Measurements from ENCODE around the gene TMEM109.

Gene TMEM109

GRCh38 chr11:60924110-60924905 lies 10.3 kb downstream of the TMEM109 start, which contains the start of gene TMEM132A:
TSS of gene TMEM132A (plus strand) at chr11:60924460. CDS start at chr11:60924634, 174 bp downstream.
- DNase-seq, result peak; percentile 24
- Mint-ChIP-seq H3K4me3 (peak within 1 kb of the TSS; percentile 54), H3K27ac (no peak within 1 kb of the TSS), H3K4me1 (peaks cover 26% of the 10 kb centered on the region), H3K9me3 (no peaks in the 10 kb centered on the region), H3K27me3 (peaks cover 23% of the 10 kb centered on the region), H3K36me3 (ENCODE audit: low read depth) (peaks cover 35% of the 10 kb centered on the region)
- ATAC-seq, result peak; percentile 16

GRCh38 chr11:60924906-60925853 lies 11.2 kb downstream of the TMEM109 start:
- Mint-ChIP-seq H3K27me3 (peaks cover 26% of the 10 kb centered on the region), H3K27ac (no peak overlapping the region), H3K4me1 (peaks cover 20% of the 10 kb centered on the region), H3K4me3 (peak overlapping the region; percentile 54), H3K9me3 (no peaks in the 10 kb centered on the region), H3K36me3 (ENCODE audit: low read depth) (peaks cover 26% of the 10 kb centered on the region)
- DNase-seq (no peak), ATAC-seq (no peak)

GRCh38 chr11:60925868-60926267 lies 11.9 kb downstream of the TMEM109 start:
- Mint-ChIP-seq H3K27ac (peak overlapping the region; percentile 22), H3K9me3 (no peaks in the 10 kb centered on the region), H3K4me1 (peaks cover 20% of the 10 kb centered on the region), H3K27me3 (peaks cover 26% of the 10 kb centered on the region), H3K36me3 (ENCODE audit: low read depth) (peaks cover 20% of the 10 kb centered on the region), H3K4me3 (no peak overlapping the region)
- ATAC-seq (peak; percentile 48), DNase-seq (no peak)

DNA sequence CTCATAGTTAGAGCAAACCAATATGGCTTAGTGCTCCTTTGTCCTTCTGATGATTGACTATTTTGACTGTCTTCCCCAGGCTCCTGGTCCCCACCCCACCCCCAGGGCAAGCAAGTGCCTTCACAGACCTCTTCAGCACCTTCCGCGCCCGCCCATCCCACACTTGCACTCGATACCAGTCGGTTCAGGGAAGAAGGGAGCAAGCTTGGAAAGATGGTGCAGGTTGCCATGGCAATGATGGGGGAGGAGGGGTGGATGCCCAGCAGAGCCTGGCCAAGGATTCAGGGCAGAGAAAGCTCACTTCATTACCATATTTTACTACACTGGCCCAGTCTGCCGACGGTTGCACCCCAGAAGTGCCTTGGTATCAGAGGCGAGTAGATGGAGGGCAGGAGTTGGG lies 12.5 kb downstream of the TMEM109 start:
- ATAC-seq (no peak), DNase-seq (no peak)
- Mint-ChIP-seq H3K4me1 (peaks cover 20% of the 10 kb centered on the region), H3K4me3 (no peak overlapping the region), H3K36me3 (ENCODE audit: low read depth) (peaks cover 13% of the 10 kb centered on the region), H3K27ac (no peak overlapping the region), H3K27me3 (peaks cover 26% of the 10 kb centered on the region), H3K9me3 (no peaks in the 10 kb centered on the region)

GRCh38 chr11:60927061-60927592 lies 13.2 kb downstream of the TMEM109 start:
- H3K9me3 Mint-ChIP-seq, result no peaks in the 10 kb centered on the region
- peaks cover 20% of the 10 kb centered on the region for H3K4me1 Mint-ChIP-seq
- no peak for DNase-seq
- H3K27ac Mint-ChIP-seq, result no peak overlapping the region
- H3K36me3 Mint-ChIP-seq (ENCODE audit: low read depth), result peaks cover 9% of the 10 kb centered on the region
- peaks cover 26% of the 10 kb centered on the region for H3K27me3 Mint-ChIP-seq
- no peak for ATAC-seq
- no peak overlapping the region for H3K4me3 Mint-ChIP-seq

GRCh38 chr11:60927600-60927999 lies 13.6 kb downstream of the TMEM109 start:
- ATAC-seq, result no peak
- peaks cover 26% of the 10 kb centered on the region for H3K27me3 Mint-ChIP-seq
- no peak overlapping the region for H3K27ac Mint-ChIP-seq
- no peaks in the 10 kb centered on the region for H3K9me3 Mint-ChIP-seq
- H3K4me3 Mint-ChIP-seq, result no peak overlapping the region
- no peak for DNase-seq
- peaks cover 6% of the 10 kb centered on the region for H3K36me3 Mint-ChIP-seq (ENCODE audit: low read depth)
- peaks cover 20% of the 10 kb centered on the region for H3K4me1 Mint-ChIP-seq

DNA sequence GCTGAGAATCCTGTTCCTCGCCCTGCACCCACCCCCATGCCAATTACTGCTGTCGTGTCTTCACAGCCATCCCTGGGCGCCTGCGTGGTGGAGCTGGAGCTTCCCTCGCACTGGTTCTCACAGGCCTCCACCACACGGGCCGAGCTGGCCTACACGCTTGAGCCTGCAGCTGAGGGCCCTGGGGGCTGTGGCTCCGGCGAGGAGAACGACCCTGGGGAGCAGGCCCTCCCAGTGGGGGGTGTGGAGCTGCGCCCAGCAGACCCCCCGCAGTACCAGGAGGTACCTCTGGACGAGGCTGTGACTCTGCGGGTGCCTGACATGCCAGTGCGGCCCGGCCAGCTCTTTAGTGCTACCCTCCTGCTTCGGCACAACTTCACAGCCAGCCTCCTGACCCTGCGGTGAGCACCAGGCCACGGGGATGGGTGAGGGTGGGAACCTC lies 14.6 kb downstream of the TMEM109 start:
- Mint-ChIP-seq H3K27ac (no peak overlapping the region), H3K27me3 (peaks cover 22% of the 10 kb centered on the region), H3K36me3 (ENCODE audit: low read depth) (peaks cover under 1% of the 10 kb centered on the region), H3K9me3 (no peaks in the 10 kb centered on the region), H3K4me3 (no peak overlapping the region), H3K4me1 (peaks cover 18% of the 10 kb centered on the region)
- DNase-seq (no peak), ATAC-seq (no peak)

- no peaks in the 10 kb centered on the region for H3K36me3 Mint-ChIP-seq (ENCODE audit: low read depth)
These were observed 15.8 kb downstream of the TMEM109 start for GRCh38 chr11:60929764-60930163.

GRCh38 chr11:60930394-60930793 lies 16.4 kb downstream of the TMEM109 start:
- ATAC-seq, result no peak
- no peak overlapping the region for H3K27ac Mint-ChIP-seq
- no peaks in the 10 kb centered on the region for H3K9me3 Mint-ChIP-seq
- peaks cover 8% of the 10 kb centered on the region for H3K4me1 Mint-ChIP-seq
- H3K4me3 Mint-ChIP-seq, result no peak overlapping the region
- no peak for DNase-seq
- H3K27me3 Mint-ChIP-seq, result peaks cover 16% of the 10 kb centered on the region
- H3K36me3 Mint-ChIP-seq (ENCODE audit: low read depth), result no peaks in the 10 kb centered on the region

More at GRCh38 chr11:60929764-60930163, 15.8 kb downstream of the TMEM109 start:
- DNase-seq (no peak), ATAC-seq (no peak)
- Mint-ChIP-seq H3K4me3 (no peak overlapping the region), H3K9me3 (no peaks in the 10 kb centered on the region), H3K27me3 (peaks cover 22% of the 10 kb centered on the region), H3K4me1 (peaks cover 14% of the 10 kb centered on the region), H3K27ac (no peak overlapping the region)

DNA sequence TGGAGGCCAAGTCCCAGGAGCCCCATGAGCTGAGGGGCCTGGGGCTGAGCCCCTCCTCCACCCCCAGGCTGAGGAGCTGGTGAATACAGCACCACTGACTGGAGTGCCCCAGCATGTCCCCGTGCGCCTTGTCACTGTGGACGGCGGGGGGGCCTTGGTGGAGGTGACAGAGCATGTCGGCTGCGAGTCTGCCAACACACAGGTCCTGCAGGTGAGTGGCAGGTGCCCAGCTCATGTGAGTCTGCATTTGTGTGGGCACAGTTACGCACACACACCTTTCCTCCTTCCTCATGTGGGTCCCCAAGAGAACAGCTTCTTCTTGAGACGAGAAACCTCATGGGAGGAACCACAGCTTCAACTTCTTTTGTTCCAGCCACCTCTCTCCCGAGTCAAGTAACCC lies 18.0 kb downstream of the TMEM109 start:
- Mint-ChIP-seq H3K4me1 (no peaks in the 10 kb centered on the region), H3K27me3 (peaks cover 5% of the 10 kb centered on the region), H3K27ac (no peak overlapping the region), H3K9me3 (no peaks in the 10 kb centered on the region), H3K4me3 (no peak overlapping the region), H3K36me3 (ENCODE audit: low read depth) (no peaks in the 10 kb centered on the region)
- no peak for ATAC-seq
- DNase-seq, result no peak

DNA sequence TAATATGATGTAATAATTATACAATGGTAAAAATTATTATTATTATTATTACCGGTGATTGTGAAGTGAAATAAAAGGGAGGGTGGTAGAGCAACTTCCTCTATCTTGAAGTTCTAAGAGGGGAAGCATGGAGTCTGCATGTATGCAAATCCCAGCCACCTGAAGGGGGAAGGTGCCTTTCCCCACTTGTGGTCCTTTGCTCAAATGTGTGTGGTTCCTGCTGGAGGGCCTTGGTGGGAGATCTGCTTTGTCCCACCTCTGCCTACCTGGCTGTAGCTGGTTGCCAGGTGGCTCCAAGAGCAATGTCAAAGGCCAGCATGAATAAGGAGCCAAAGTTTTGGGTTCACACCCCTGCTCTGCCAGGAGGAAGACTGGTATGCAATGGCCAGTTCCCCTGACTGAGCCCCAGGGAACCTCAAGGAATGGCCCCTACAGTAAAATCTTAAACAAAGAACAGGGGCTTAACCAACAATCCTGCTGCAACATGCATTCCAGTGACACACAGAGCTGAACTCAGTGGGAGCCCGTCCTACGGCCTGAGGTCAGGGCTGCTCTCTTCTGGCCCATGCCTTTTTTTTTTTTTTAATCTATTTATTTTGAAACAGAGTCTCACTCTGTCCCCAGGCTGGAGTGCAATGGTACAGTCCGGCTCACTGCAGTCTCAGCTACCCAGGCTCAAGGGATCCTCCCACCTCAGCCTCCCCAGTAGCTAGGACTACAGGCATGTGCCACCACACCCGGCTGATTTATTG lies 18.8 kb downstream of the TMEM109 start:
- Mint-ChIP-seq H3K4me1 (no peaks in the 10 kb centered on the region), H3K9me3 (no peaks in the 10 kb centered on the region), H3K27ac (no peak overlapping the region), H3K27me3 (peaks cover 3% of the 10 kb centered on the region), H3K36me3 (ENCODE audit: low read depth) (no peaks in the 10 kb centered on the region), H3K4me3 (no peak overlapping the region)
- DNase-seq (no peak), ATAC-seq (no peak)

- Mint-ChIP-seq H3K9me3 (no peaks in the 10 kb centered on the region), H3K27ac (no peak overlapping the region), H3K36me3 (ENCODE audit: low read depth) (no peaks in the 10 kb centered on the region), H3K4me3 (no peak overlapping the region), H3K4me1 (no peaks in the 10 kb centered on the region), H3K27me3 (peaks cover 3% of the 10 kb centered on the region)
- DNase-seq (no peak), ATAC-seq (no peak)
These were observed 19.6 kb downstream of the TMEM109 start for GRCh38 chr11:60933416-60934123.

DNA sequence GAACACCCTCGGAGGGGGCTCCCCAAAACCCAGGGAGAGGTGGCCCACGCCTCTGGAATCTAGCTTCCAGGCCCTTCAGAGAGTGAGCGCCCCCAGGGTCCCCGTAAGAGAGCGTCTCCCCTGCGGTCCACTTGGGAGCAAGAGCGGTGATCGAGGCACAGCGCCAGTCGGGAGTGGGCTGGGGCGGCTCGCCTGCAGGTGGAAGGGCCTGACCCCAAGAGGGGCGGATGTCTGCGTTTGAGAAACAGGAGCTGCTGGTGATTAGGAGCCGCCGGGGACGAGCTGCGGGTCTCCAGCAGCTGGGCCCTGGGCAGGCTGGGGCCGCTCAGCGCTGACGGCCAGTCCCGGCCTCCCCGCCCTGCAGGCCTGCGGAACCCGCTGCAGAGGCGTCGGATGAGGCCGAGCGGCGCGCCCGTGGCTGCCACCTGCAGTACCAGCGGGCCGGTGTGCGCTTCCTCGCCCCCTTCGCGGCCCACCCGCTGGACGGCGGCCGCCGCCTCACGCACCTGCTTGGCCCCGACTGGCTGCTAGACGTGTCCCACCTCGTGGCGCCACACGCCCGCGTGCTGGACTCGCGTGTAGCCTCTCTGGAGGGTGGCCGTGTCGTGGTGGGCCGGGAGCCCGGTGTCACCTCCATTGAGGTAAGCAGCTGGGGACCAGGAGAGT lies 20.3 kb downstream of the TMEM109 start:
- Mint-ChIP-seq H3K9me3 (no peaks in the 10 kb centered on the region), H3K27me3 (peaks cover 3% of the 10 kb centered on the region), H3K36me3 (ENCODE audit: low read depth) (no peaks in the 10 kb centered on the region), H3K4me1 (no peaks in the 10 kb centered on the region), H3K4me3 (no peak overlapping the region), H3K27ac (no peak overlapping the region)
- no peak for DNase-seq
- ATAC-seq, result no peak

All from activated naive CD8-positive, alpha-beta T cell treated with anti-CD3 and anti-CD28 coated beads, Interleukin-2, amount 50 U/mL, for 24 hours (primary cell).